DOHH2 (cell line): ENCODE results near the gene SLC29A4.

Experiments used
- EZH2phosphoT487 ChIP-seq: fragments of 200-600 bp; sonication (generic); IDR thresholded peaks from 2 replicates; pipeline ENCODE4 v1.6.1; 2017; ENCODE audit warnings: borderline replicate concordance, mild to moderate bottlenecking, antibody characterized with exemption, low read length, moderate library complexity, mixed read lengths
- TF ChIP-seq, protein P1 (sequence below): fragments of 200-600 bp; sonication (generic); IDR thresholded peaks from one replicate; pipeline ENCODE4 v1.5.1; 2014; ENCODE audit warnings: antibody characterized with exemption, mild to moderate bottlenecking, low read depth, low read length; ENCODE audit not compliant: poor library complexity, severe bottlenecking

DNA sequence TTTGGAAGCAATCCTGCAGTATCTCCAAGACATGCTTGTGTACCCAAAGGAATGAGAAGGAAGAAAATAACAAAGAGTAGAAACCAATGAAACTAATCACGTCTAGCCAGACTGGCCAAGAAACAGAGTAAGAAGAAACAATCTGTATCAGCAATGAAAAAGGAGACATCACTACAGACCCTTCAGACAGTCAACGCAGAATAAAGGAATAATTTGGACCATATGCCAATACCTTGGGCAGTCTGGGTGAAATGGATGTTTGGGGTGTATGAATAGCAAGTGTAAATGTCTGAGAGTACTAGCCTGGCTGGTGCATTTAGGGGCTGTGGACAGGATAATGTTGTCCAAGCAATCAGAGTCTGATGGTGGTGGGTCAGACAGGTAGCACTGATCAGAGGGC lies 61.1 kb downstream of the SLC29A4 start:
- TF ChIP-seq, protein P1, sequence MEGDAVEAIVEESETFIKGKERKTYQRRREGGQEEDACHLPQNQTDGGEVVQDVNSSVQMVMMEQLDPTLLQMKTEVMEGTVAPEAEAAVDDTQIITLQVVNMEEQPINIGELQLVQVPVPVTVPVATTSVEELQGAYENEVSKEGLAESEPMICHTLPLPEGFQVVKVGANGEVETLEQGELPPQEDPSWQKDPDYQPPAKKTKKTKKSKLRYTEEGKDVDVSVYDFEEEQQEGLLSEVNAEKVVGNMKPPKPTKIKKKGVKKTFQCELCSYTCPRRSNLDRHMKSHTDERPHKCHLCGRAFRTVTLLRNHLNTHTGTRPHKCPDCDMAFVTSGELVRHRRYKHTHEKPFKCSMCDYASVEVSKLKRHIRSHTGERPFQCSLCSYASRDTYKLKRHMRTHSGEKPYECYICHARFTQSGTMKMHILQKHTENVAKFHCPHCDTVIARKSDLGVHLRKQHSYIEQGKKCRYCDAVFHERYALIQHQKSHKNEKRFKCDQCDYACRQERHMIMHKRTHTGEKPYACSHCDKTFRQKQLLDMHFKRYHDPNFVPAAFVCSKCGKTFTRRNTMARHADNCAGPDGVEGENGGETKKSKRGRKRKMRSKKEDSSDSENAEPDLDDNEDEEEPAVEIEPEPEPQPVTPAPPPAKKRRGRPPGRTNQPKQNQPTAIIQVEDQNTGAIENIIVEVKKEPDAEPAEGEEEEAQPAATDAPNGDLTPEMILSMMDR, result no peak
- no peak for TF ChIP-seq EZH2phosphoT487
